DOHH2 (cell line): ENCODE measurements around the gene POU2AF3.

ENCODE experiments used
- H3F3A ChIP-seq: fragments of 200-600 bp; sonication (generic), shearing (Covaris generic); 2 replicates; pipeline ENCODE4 v1.6.0; 2016; ENCODE audit warnings: antibody characterized with exemption, mild to moderate bottlenecking; ENCODE audit not compliant: control insufficient read depth, insufficient read depth
- H3K27ac ChIP-seq: fragments of 200-600 bp; sonication (generic); 2 replicates; pipeline ENCODE4 v1.5.1; 2014; ENCODE audit warnings: low read depth, mild to moderate bottlenecking, low read length, moderate library complexity
- H3K27me3 ChIP-seq: fragments of 200-600 bp; sonication (generic); 2 replicates; pipeline ENCODE4 v1.6.1; 2014; ENCODE audit warnings: mild to moderate bottlenecking, low read length, mixed read lengths; ENCODE audit not compliant: control insufficient read depth
- H3K36me3 ChIP-seq: fragments of 200-600 bp; sonication (generic); 2 replicates; pipeline ENCODE4 v1.6.1; 2014; ENCODE audit warnings: mild to moderate bottlenecking, low read length, moderate library complexity, mixed read lengths; ENCODE audit not compliant: control insufficient read depth
- H3K4me1 ChIP-seq: fragments of 200-600 bp; sonication (generic); 2 replicates; pipeline ENCODE4 v1.6.1; 2014; ENCODE audit warnings: mild to moderate bottlenecking, low read length, mixed read lengths; ENCODE audit not compliant: control insufficient read depth
- H3K4me2 ChIP-seq: fragments of 200-600 bp; sonication (generic); 2 replicates; pipeline ENCODE4 v1.6.0; 2014; ENCODE audit warnings: mild to moderate bottlenecking, low read length, moderate library complexity
- H3K4me3 ChIP-seq: fragments of 200-600 bp; sonication (generic); 2 replicates; pipeline ENCODE4 v1.5.1; 2014; ENCODE audit warnings: mild to moderate bottlenecking, low read length, mixed read lengths
- H3K79me2 ChIP-seq: fragments of 200-600 bp; sonication (generic); 2 replicates; pipeline ENCODE4 v1.6.1; 2014; ENCODE audit warnings: mild to moderate bottlenecking, low read length, mixed read lengths; ENCODE audit not compliant: control insufficient read depth
- H3K9me2 ChIP-seq: fragments of 200-600 bp; sonication (generic); replicated peaks from 2 replicates; pipeline ENCODE4 v1.6.1; 2014; ENCODE audit warnings: mild to moderate bottlenecking, low read length, mixed read lengths; ENCODE audit not compliant: control insufficient read depth
- H3K9me3 ChIP-seq: fragments of 200-600 bp; sonication (generic); 2 replicates; pipeline ENCODE4 v1.6.1; 2014; ENCODE audit warnings: antibody characterized with exemption, low read length, mixed read lengths; ENCODE audit not compliant: control insufficient read depth, insufficient read depth
- H4K20me1 ChIP-seq: fragments of 200-600 bp; sonication (generic); 2 replicates; pipeline ENCODE4 v1.6.0; 2014; ENCODE audit warnings: low read depth, mild to moderate bottlenecking, antibody characterized with exemption, low read length, moderate library complexity; ENCODE audit not compliant: control insufficient read depth, insufficient read depth
- EZH2phosphoT487 ChIP-seq: fragments of 200-600 bp; sonication (generic); IDR thresholded peaks from 2 replicates; pipeline ENCODE4 v1.6.1; 2017; ENCODE audit warnings: borderline replicate concordance, mild to moderate bottlenecking, antibody characterized with exemption, low read length, moderate library complexity, mixed read lengths
- TF ChIP-seq, protein P1 (sequence below): fragments of 200-600 bp; sonication (generic); IDR thresholded peaks from one replicate; pipeline ENCODE4 v1.5.1; 2014; ENCODE audit warnings: antibody characterized with exemption, mild to moderate bottlenecking, low read depth, low read length; ENCODE audit not compliant: poor library complexity, severe bottlenecking

Gene POU2AF3

DNA sequence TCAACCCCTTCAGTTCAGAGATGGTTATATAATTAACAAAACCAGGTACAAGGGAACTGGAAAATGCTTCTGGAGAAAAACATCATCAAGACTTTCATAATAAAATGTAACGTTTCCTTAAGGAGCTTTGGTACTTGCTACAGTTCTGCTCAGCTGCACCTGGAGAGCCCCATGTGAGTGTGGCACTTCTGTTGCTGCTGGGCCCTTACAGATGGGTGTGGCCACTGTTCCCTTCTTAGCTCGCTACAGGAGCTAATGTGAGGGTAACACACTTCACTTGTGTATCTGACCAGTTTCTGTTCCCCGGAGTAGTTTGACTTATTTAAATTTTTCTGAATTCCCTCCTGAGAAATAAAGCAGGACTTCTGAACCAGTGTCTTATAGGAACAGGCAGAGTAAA, 4.0 kb downstream of the POU2AF3 start:
- Histone ChIP-seq H4K20me1 (no peaks in the 10 kb centered on the region), H3K27ac (no peak overlapping the region), H3K4me2 (no peak overlapping the region), H3K9me3 (no peaks in the 10 kb centered on the region), H3F3A (no peaks in the 10 kb centered on the region), H3K36me3 (no peaks in the 10 kb centered on the region), H3K4me3 (no peak overlapping the region), H3K4me1 (peaks cover 16% of the 10 kb centered on the region), H3K27me3 (peaks cover 48% of the 10 kb centered on the region), H3K9me2 (no peaks in the 10 kb centered on the region), H3K79me2 (no peaks in the 10 kb centered on the region)
- TF ChIP-seq, protein P1, sequence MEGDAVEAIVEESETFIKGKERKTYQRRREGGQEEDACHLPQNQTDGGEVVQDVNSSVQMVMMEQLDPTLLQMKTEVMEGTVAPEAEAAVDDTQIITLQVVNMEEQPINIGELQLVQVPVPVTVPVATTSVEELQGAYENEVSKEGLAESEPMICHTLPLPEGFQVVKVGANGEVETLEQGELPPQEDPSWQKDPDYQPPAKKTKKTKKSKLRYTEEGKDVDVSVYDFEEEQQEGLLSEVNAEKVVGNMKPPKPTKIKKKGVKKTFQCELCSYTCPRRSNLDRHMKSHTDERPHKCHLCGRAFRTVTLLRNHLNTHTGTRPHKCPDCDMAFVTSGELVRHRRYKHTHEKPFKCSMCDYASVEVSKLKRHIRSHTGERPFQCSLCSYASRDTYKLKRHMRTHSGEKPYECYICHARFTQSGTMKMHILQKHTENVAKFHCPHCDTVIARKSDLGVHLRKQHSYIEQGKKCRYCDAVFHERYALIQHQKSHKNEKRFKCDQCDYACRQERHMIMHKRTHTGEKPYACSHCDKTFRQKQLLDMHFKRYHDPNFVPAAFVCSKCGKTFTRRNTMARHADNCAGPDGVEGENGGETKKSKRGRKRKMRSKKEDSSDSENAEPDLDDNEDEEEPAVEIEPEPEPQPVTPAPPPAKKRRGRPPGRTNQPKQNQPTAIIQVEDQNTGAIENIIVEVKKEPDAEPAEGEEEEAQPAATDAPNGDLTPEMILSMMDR, result no peak
- TF ChIP-seq EZH2phosphoT487, result no peak

DNA sequence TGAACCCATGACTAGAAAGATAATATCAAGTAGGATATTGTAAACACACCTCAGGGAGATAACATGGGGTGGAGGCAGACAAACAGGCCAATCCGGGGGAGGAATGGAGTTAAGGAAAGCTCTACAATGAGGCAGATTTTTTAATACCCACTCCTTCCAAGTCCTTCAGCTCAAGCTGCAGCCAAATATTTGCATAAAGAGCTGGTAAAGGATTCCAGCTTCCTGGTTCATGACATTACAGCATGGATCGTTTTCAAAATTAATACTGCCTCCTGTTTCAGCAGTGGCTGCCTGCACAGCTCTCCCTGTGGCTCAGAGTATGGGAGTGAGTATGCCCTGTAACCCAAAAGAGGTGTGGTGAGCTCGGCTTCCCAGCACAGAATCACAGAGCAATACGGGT, 5.1 kb downstream of the POU2AF3 start:
- H3K79me2 ChIP-seq, result no peaks in the 10 kb centered on the region

DNA sequence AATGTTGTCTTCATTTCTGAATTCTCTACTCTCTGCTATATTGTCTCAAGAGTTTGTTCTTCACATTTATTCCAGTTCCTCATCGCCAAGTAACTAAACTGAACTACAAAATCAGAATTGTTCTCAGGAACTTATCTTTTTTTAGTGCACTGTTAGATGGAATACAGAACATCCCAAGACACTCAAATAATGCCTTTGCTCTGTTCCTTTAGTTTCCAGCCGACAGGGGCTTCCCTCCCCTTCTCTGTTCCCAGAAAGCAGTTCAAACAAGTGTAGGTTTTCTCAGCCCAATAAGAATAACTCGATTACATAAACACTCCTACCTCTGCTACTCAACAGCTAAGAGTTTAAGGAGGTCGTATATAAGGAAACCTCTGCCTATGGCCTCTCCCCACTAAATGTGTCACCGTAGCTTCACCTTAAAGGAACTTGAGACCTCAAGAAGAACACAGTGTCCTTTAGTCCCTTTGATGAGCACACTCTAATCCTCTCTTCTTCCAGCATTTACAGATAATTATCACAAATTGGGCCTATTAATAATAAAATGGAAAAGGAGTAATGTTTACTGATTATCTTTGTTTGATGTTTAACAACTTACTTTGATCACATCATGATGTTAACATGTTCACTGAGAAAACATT, 6.9 kb downstream of the POU2AF3 start:
- H3K27me3 ChIP-seq, result peaks cover 42% of the 10 kb centered on the region
- no peak overlapping the region for H3K4me3 ChIP-seq
- no peak for TF ChIP-seq EZH2phosphoT487
- TF ChIP-seq, protein P1, result no peak
- H3K79me2 ChIP-seq, result no peaks in the 10 kb centered on the region
- H4K20me1 ChIP-seq, result no peaks in the 10 kb centered on the region
- no peak overlapping the region for H3K4me2 ChIP-seq
- H3K36me3 ChIP-seq, result no peaks in the 10 kb centered on the region
- H3K4me1 ChIP-seq, result peaks cover 9% of the 10 kb centered on the region
- H3K27ac ChIP-seq, result no peak overlapping the region
- no peaks in the 10 kb centered on the region for H3K9me2 ChIP-seq
- no peaks in the 10 kb centered on the region for H3F3A ChIP-seq
- no peaks in the 10 kb centered on the region for H3K9me3 ChIP-seq

More for the DNA sequence above, 5.1 kb downstream of the POU2AF3 start:
- Histone ChIP-seq H3K27me3 (peaks cover 51% of the 10 kb centered on the region), H3K9me2 (no peaks in the 10 kb centered on the region), H3K27ac (no peak overlapping the region), H3K4me2 (no peak overlapping the region), H3K4me3 (no peak overlapping the region), H3F3A (no peaks in the 10 kb centered on the region), H4K20me1 (no peaks in the 10 kb centered on the region), H3K9me3 (no peaks in the 10 kb centered on the region), H3K4me1 (peaks cover 16% of the 10 kb centered on the region), H3K36me3 (no peaks in the 10 kb centered on the region)
- TF ChIP-seq, protein P1, result no peak
- TF ChIP-seq EZH2phosphoT487, result no peak
